AG04450 (cell line): ENCODE results near the gene MT1M. TPM values are rescaled to one million over a fixed set of nuclear protein-coding genes. Genes with fewer than 3 reads are reported as not detected.
A peak's percentile ranks its signal among the peaks of the same experiment; 100 is the strongest.

ENCODE experiments used
- CTCF ChIA-PET: fragments of 300-600, 350-600 bp; formaldehyde crosslinking; extraction: SDS; loops from one replicate; lab custom pipeline; 2022; ENCODE audit warnings: antibody characterized with exemption, inconsistent platforms; lab: Charles Lee
- POLR2A ChIA-PET: fragments of 350-600 bp; formaldehyde crosslinking; extraction: SDS; loops from one replicate; lab custom pipeline; 2021; ENCODE audit warnings: antibody characterized with exemption, inconsistent platforms; lab: Yijun Ruan, JAX
- DNase-seq: peaks from one replicate; pipeline ENCODE4 v3.0.0-alpha.2; 2011; ENCODE audit warnings: low read depth, low spot score
- H3K27ac ChIP-seq: one replicate; pipeline ENCODE4 v1.5.1; 2012; ENCODE audit warnings: low read depth, low read length, control low read depth
- H3K27me3 ChIP-seq: one replicate; pipeline ENCODE4 v1.6.0; 2012; ENCODE audit warnings: low read length; ENCODE audit not compliant: control insufficient read depth, insufficient read depth
- H3K4me3 ChIP-seq: 2 replicates; pipeline ENCODE4 v1.5.1; 2011; ENCODE audit warnings: mild to moderate bottlenecking, low read depth, low read length, control low read depth
- H3K9me3 ChIP-seq: 2 replicates; pipeline ENCODE4 v1.5.1; 2012; ENCODE audit warnings: low read length; ENCODE audit not compliant: control insufficient read depth, insufficient read depth
- CTCF ChIP-seq: IDR thresholded peaks from 2 replicates; pipeline ENCODE4 v1.5.1; 2011; ENCODE audit warnings: low read depth, low read length, control low read depth, inconsistent platforms
- polyA plus RNA-seq: library from polyadenylated mRNA; depleted of rRNA; stranded (reverse); fragments of >200 nt; gene quantifications from 2 replicates; pipeline ENCODE4 v1.2.3, GENCODE V29; 2011

MT1M gene
- polyA plus RNA-seq, 1 experiment: 0.10 TPM

- peaks cover 57% of the 10 kb centered on the region for H3K27me3 ChIP-seq
- ChIA-PET POLR2A (no interaction called here), CTCF (no interaction called here)
These were observed 43.1 kb upstream of the MT1M start, which contains the start of gene MT3 for GRCh38 chr16:56589141-56590039. Gene MT3 (plus strand): TSS chr16:56589528. CDS start chr16:56589591, 63 bp downstream.

DNA sequence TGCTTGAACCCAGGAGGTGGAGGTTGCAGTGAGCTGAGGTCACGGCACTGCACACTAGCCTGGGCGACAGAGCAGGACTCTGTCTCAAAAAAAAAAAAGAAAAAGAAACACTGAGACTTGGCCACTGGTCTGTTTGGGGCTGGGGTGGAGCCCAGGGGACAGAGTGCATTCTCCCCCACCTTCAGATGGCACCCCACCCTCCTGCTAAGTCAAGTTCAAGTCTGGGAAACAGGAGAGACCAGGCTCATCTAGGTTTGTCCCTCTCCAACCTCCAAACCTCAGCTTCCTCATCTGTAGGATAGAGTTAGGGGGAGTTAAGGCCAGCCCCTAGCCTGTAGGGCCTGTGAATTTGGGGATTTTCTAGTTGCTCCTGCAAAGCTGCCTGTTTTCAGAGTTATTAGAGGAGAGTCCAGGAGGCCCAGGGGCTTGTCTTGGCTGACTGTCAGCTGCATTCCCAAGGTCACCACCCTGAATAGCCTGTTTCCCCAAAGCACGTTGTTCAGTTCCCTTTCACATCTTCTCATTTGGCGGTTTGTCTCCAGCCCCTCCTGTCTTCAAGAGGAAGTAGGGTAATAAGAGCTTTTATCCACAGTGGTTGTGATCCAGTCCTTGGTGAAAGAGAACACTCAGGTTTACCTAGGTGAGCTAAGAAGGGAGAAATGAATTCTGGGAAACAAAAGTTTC lies 40.9 kb upstream of the MT1M start:
- DNase-seq: no peak
- no peak overlapping the region for H3K4me3 ChIP-seq
- no peak overlapping the region for H3K27ac ChIP-seq
- no peaks in the 10 kb centered on the region; the same call in 1 of the 2 replicates for H3K9me3 ChIP-seq
- ChIA-PET POLR2A (no interaction called here), CTCF (interaction anchor here (0.7 to 1.6 kb wide), 3 partner anchors 9 to 110 kb away, joined by 3 to 15 read pairs (median 7); no protein-coding TSS in a partner anchor)
- no peak for TF ChIP-seq CTCF
- peaks cover 43% of the 10 kb centered on the region for H3K27me3 ChIP-seq

More at GRCh38 chr16:56589141-56590039, 43.1 kb upstream of the MT1M start, which contains the start of gene MT3:
- Histone ChIP-seq H3K27ac (no peak within 1 kb of the TSS), H3K4me3 (peak within 1 kb of the TSS; percentile 45), H3K9me3 (no peaks in the 10 kb centered on the region; the same call in 1 of the 2 replicates)
- TF ChIP-seq CTCF: no peak
- no peak for DNase-seq

GRCh38 chr16:56593573-56594291 lies 38.7 kb upstream of the MT1M start:
- no peak overlapping the region for H3K27ac ChIP-seq
- H3K9me3 ChIP-seq: no peaks in the 10 kb centered on the region; the same call in 1 of the 2 replicates
- no peak overlapping the region for H3K4me3 ChIP-seq
- DNase-seq: no peak
- ChIA-PET POLR2A (no interaction called here), CTCF (no interaction called here)
- H3K27me3 ChIP-seq: peaks cover 28% of the 10 kb centered on the region
- TF ChIP-seq CTCF: no peak

DNA sequence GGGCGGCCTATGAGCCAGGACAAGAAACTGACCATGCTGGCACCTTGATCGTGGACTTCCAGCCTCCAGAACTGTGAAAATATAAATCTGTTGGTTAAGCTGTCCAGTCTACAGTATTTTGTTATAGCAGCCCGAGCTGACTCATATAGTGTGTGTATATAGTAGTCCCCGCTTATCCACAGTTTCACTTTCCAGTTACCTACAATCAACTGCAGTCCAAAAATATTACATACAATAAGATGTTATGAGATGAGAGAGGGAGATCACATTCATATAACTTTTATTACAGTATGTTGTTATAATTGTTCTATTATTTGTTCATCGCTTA lies 38.2 kb upstream of the MT1M start:
- TF ChIP-seq CTCF: no peak
- POLR2A ChIA-PET: no interaction called here
- no peak overlapping the region for H3K27ac ChIP-seq

More for the DNA sequence above, 38.2 kb upstream of the MT1M start:
- no peak for DNase-seq
- CTCF ChIA-PET: no interaction called here
- Histone ChIP-seq H3K9me3 (no peaks in the 10 kb centered on the region; the same call in 1 of the 2 replicates), H3K4me3 (no peak overlapping the region), H3K27me3 (peaks cover 25% of the 10 kb centered on the region)
